Mucosa of stomach (tissue), 1 donor: Measurements from ENCODE around the gene TRABD2B.

Experiments used
- H3K27me3 ChIP-seq: one replicate; pipeline ENCODE4 v1.7.0; 2013; ENCODE audit warnings: mild to moderate bottlenecking, low read length; ENCODE audit not compliant: control insufficient read depth, insufficient read depth
- H3K36me3 ChIP-seq: one replicate; pipeline ENCODE4 v1.7.0; 2013; ENCODE audit warnings: low read length; ENCODE audit not compliant: control insufficient read depth, insufficient read depth
- H3K4me1 ChIP-seq: one replicate; pipeline ENCODE4 v1.7.0; 2013; ENCODE audit warnings: mild to moderate bottlenecking, low read length; ENCODE audit not compliant: control insufficient read depth, insufficient read depth
- H3K4me3 ChIP-seq: one replicate; pipeline ENCODE4 v1.7.0; 2013; ENCODE audit warnings: low read length
- H3K9ac ChIP-seq: one replicate; pipeline ENCODE4 v1.7.0; 2013; ENCODE audit warnings: mild to moderate bottlenecking, low read length, moderate library complexity
- H3K9me3 ChIP-seq: one replicate; pipeline ENCODE4 v1.7.0; 2013; ENCODE audit warnings: mild to moderate bottlenecking, low read length, moderate library complexity; ENCODE audit not compliant: control insufficient read depth
- donor health status: Pancreatic carcinoma.

TRABD2B gene

GRCh38 chr1:47872886-47873285 is 124.3 kb downstream of the TRABD2B start:
- H3K27me3 ChIP-seq, result no peaks in the 10 kb centered on the region
- H3K9me3 ChIP-seq, result no peaks in the 10 kb centered on the region
- no peaks in the 10 kb centered on the region for H3K36me3 ChIP-seq
- no peak overlapping the region for H3K9ac ChIP-seq
- H3K4me3 ChIP-seq, result no peak overlapping the region
- H3K4me1 ChIP-seq, result peaks cover 34% of the 10 kb centered on the region

GRCh38 chr1:47871799-47872353 is 125.3 kb downstream of the TRABD2B start:
- H3K4me1 ChIP-seq, result peaks cover 34% of the 10 kb centered on the region
- no peaks in the 10 kb centered on the region for H3K9me3 ChIP-seq
- no peak overlapping the region for H3K4me3 ChIP-seq
- no peak overlapping the region for H3K9ac ChIP-seq
- no peaks in the 10 kb centered on the region for H3K27me3 ChIP-seq
- no peaks in the 10 kb centered on the region for H3K36me3 ChIP-seq

GRCh38 chr1:47870946-47871676 is 126.1 kb downstream of the TRABD2B start:
- Histone ChIP-seq H3K9me3 (no peaks in the 10 kb centered on the region), H3K36me3 (no peaks in the 10 kb centered on the region), H3K4me3 (no peak overlapping the region), H3K27me3 (no peaks in the 10 kb centered on the region), H3K9ac (no peak overlapping the region), H3K4me1 (peaks cover 31% of the 10 kb centered on the region)

GRCh38 chr1:47870480-47870879 is 126.7 kb downstream of the TRABD2B start:
- H3K4me1 ChIP-seq, result peaks cover 26% of the 10 kb centered on the region
- no peaks in the 10 kb centered on the region for H3K36me3 ChIP-seq
- H3K9ac ChIP-seq, result no peak overlapping the region
- no peaks in the 10 kb centered on the region for H3K27me3 ChIP-seq
- no peaks in the 10 kb centered on the region for H3K9me3 ChIP-seq
- no peak overlapping the region for H3K4me3 ChIP-seq

GRCh38 chr1:47868348-47868676 is 128.9 kb downstream of the TRABD2B start:
- no peak overlapping the region for H3K4me3 ChIP-seq

GRCh38 chr1:47867438-47868347 is 129.5 kb downstream of the TRABD2B start:
- Histone ChIP-seq H3K27me3 (no peaks in the 10 kb centered on the region), H3K4me1 (peaks cover 16% of the 10 kb centered on the region), H3K36me3 (no peaks in the 10 kb centered on the region), H3K9me3 (no peaks in the 10 kb centered on the region), H3K4me3 (no peak overlapping the region), H3K9ac (no peak overlapping the region)

More at GRCh38 chr1:47868348-47868676, 128.9 kb downstream of the TRABD2B start:
- no peaks in the 10 kb centered on the region for H3K36me3 ChIP-seq
- no peak overlapping the region for H3K9ac ChIP-seq
- H3K4me1 ChIP-seq, result peaks cover 22% of the 10 kb centered on the region
- no peaks in the 10 kb centered on the region for H3K9me3 ChIP-seq
- H3K27me3 ChIP-seq, result no peaks in the 10 kb centered on the region

GRCh38 chr1:47866601-47867437 is 130.4 kb downstream of the TRABD2B start:
- Histone ChIP-seq H3K27me3 (no peaks in the 10 kb centered on the region), H3K36me3 (no peaks in the 10 kb centered on the region), H3K4me3 (no peak overlapping the region), H3K9me3 (no peaks in the 10 kb centered on the region), H3K4me1 (peaks cover 8% of the 10 kb centered on the region), H3K9ac (no peak overlapping the region)

- H3K9me3 ChIP-seq, result no peaks in the 10 kb centered on the region
- H3K9ac ChIP-seq, result no peak overlapping the region
- peaks cover under 1% of the 10 kb centered on the region for H3K4me1 ChIP-seq
- H3K4me3 ChIP-seq, result no peak overlapping the region
- H3K36me3 ChIP-seq, result no peaks in the 10 kb centered on the region
- H3K27me3 ChIP-seq, result no peaks in the 10 kb centered on the region
Observed at GRCh38 chr1:47865881-47866535, 131.2 kb downstream of the TRABD2B start.

- no peaks in the 10 kb centered on the region for H3K9me3 ChIP-seq
- no peaks in the 10 kb centered on the region for H3K27me3 ChIP-seq
- no peaks in the 10 kb centered on the region for H3K36me3 ChIP-seq
- no peaks in the 10 kb centered on the region for H3K4me1 ChIP-seq
- no peak overlapping the region for H3K4me3 ChIP-seq
- no peak overlapping the region for H3K9ac ChIP-seq
Observed at GRCh38 chr1:47859092-47859743, 138.0 kb downstream of the TRABD2B start.

GRCh38 chr1:47856996-47857395 is 140.2 kb downstream of the TRABD2B start:
- Histone ChIP-seq H3K4me3 (no peak overlapping the region), H3K9me3 (no peaks in the 10 kb centered on the region), H3K27me3 (no peaks in the 10 kb centered on the region), H3K36me3 (no peaks in the 10 kb centered on the region), H3K9ac (no peak overlapping the region), H3K4me1 (no peaks in the 10 kb centered on the region)

GRCh38 chr1:47855230-47855629 is 142.0 kb downstream of the TRABD2B start:
- Histone ChIP-seq H3K4me1 (no peaks in the 10 kb centered on the region), H3K27me3 (no peaks in the 10 kb centered on the region), H3K4me3 (no peak overlapping the region), H3K9ac (no peak overlapping the region), H3K36me3 (no peaks in the 10 kb centered on the region), H3K9me3 (no peaks in the 10 kb centered on the region)
